IPS DF 4.7 (cell line): Measurements from ENCODE around the gene HSPA1A.
"Not testable (repeated sequence)": the region's sequence is repeated elsewhere in the genome, so short reads cannot be mapped to it uniquely, and the experiment has no call there.

Source experiments
- DNase-seq: peaks from one replicate; pipeline ENCODE4 v3.0.0-alpha.2; 2013; ENCODE audit warnings: low spot score; ENCODE audit errors: extremely low read depth

Gene HSPA1A

GRCh38 chr6:31834367-31835250 is 19.3 kb downstream of the HSPA1A start:
- DNase-seq, result no peak

- no peak for DNase-seq
Observed at GRCh38 chr6:31836047-31836473, 20.7 kb downstream of the HSPA1A start.

GRCh38 chr6:31836474-31837368 is 21.4 kb downstream of the HSPA1A start:
- DNase-seq, result no peak

GRCh38 chr6:31837369-31838113 is 22.2 kb downstream of the HSPA1A start:
- no peak for DNase-seq

- DNase-seq, result not testable (repeated sequence)
Observed at GRCh38 chr6:31838114-31838553, 22.8 kb downstream of the HSPA1A start.

- DNase-seq, result no peak
Observed at GRCh38 chr6:31838968-31839367, 23.6 kb downstream of the HSPA1A start.

GRCh38 chr6:31839779-31840126 is 24.4 kb downstream of the HSPA1A start:
- DNase-seq, result not testable (repeated sequence)

GRCh38 chr6:31842053-31842452 is 26.7 kb downstream of the HSPA1A start:
- DNase-seq, result no peak

- no peak for DNase-seq
Observed at GRCh38 chr6:31844507-31844906, 29.2 kb downstream of the HSPA1A start.

GRCh38 chr6:31847276-31847978 is 32.1 kb downstream of the HSPA1A start:
- DNase-seq, result no peak

GRCh38 chr6:31850765-31851484 is 35.6 kb downstream of the HSPA1A start:
- no peak for DNase-seq

GRCh38 chr6:31851485-31851832 is 36.1 kb downstream of the HSPA1A start:
- no peak for DNase-seq

- not testable (repeated sequence) for DNase-seq
Observed at GRCh38 chr6:31851980-31852718, 36.8 kb downstream of the HSPA1A start.

GRCh38 chr6:31857774-31858173 is 42.4 kb downstream of the HSPA1A start:
- DNase-seq, result not testable (repeated sequence)

GRCh38 chr6:31858707-31859106 is 43.4 kb downstream of the HSPA1A start:
- DNase-seq, result no peak

- no peak for DNase-seq
Observed at GRCh38 chr6:31859923-31860322, 44.6 kb downstream of the HSPA1A start.

- no peak for DNase-seq
Observed at GRCh38 chr6:31860349-31860748, 45.0 kb downstream of the HSPA1A start.

- no peak for DNase-seq
Observed at GRCh38 chr6:31861150-31861549, 45.8 kb downstream of the HSPA1A start.

- no peak for DNase-seq
Observed at GRCh38 chr6:31861919-31862343, 46.6 kb downstream of the HSPA1A start.
